Measurements from ENCODE around the gene LASP1.

LASP1 gene

DNA sequence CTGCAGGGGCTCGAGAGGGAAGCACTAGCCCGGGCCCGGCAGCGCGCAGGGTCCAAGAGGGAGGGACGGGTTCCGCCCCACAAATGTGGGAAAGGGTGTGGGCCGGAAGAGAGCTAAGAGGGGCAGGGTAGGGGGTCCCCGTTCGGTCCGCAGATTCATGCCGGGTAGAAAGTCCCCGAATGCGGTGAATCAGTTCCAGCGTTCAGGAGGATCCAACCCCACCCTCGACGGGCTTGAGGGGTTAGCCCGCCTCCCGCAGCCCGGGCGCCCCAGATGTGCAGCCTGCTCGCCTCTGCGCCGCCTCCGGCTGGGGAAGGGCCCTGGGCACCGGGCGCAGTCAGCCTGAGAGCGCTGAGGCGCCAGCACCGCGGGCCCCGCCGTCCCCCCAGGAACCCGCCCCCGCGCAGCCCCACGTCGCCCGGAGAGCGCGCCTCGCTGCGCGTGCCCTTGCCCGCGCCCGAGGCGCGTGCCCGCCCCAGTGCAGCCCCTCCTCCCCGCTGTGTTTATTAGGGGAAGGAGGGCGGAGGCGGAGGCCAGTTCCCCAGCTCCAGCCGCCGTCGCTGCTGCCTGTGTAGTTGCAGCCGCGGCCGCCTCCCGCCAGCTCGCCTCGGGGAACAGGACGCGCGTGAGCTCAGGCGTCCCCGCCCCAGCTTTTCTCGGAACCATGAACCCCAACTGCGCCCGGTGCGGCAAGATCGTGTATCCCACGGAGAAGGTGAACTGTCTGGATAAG, at the start of gene LASP1:
Gene LASP1 (plus strand): TSS at position 533 of the 733 bp plus-strand sequence. CDS start 132 bp downstream, at position 665.
- DNase-seq = peak; percentile 89 to 94
- intact Hi-C loops (cut with DNase I; ENCODE audit: low total_unique reads) = loop anchor here (10.0 kb wide), 1 partner anchor 295 kb away; the partner anchor contains the start of gene ARL5C
- peak within 1 kb of the TSS; percentile 77 to 96 for H3K4me3 ChIP-seq
- no peaks in the 10 kb centered on the region for H3K9me3 ChIP-seq
- no peaks in the 10 kb centered on the region for H3K36me3 ChIP-seq
- peaks cover 5 to 55% (median 39%) of the 10 kb centered on the region in 4 donors for H3K4me1 ChIP-seq
- H3K27me3 ChIP-seq = no peaks in the 10 kb centered on the region
- TF ChIP-seq CTCF (IDR thresholded peaks at IDR 0.05) = no peak
- H3K27ac ChIP-seq = peak within 1 kb of the TSS; percentile 92 to 98

DNA sequence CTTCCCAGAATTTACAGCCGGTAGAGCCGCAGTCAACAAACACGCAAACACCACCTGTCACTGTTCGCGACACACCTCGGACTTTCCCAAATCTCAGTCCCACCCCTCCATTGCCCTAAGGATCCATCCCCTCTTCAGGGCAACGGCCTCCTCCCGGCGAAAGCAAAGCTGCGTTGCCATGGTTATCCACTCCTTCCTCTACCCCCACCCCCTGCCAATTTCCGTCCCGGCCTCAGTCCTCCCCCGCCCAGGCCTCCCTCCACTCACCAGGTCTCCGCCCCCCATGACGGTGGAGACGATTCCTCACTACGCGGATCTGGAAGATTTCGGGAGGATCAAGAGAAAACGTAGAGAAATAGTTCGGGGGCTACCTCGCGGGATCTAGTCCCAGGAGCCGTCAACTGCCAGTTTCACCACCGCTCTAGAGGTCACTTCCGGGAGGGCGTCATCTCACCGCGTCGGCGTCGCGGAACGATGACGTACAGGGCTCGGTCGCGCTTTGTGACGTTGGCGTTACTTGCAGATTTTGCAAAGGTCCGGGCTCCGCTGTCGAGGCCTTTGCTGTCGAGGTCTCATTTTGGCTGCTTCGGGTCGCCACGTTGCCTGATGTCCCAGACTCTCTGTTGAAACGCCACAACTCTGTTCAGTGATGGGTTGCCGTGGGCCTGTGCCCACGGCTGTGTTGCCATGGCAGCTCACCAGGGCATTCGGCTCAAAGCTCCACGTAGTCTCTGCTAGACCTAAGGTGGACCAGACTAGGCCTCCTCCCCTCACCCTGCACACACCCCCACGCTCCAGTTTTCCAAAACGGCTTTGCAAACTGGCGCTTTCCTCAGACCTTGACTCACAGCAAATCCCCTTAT, 44.7 kb upstream of the LASP1 start, which contains the start of gene CWC25:
Gene CWC25 (minus strand): TSS at position 423 of the 863 bp plus-strand sequence. CDS start 138 bp downstream, at position 285.
- H3K4me3 ChIP-seq = peak within 1 kb of the TSS; percentile 72 to 83
- peak in 1 of 2 experiments; percentile 5 for TF ChIP-seq CTCF (IDR thresholded peaks at IDR 0.05)
- intact Hi-C loops (cut with DNase I; ENCODE audit: low total_unique reads) = no loop called here

GRCh38 chr17:38825762-38826247, 44.1 kb upstream of the LASP1 start:
- Histone ChIP-seq H3K36me3 (peaks cover 0 to 13% (median 5%) of the 10 kb centered on the region in 3 donors), H3K4me1 (peaks cover 0 to 22% (median 17%) of the 10 kb centered on the region in 4 donors), H3K27me3 (no peaks in the 10 kb centered on the region), H3K9me3 (no peaks in the 10 kb centered on the region), H3K4me3 (peak overlapping the region; percentile 72 to 83), H3K27ac (peak overlapping the region; percentile 92 to 95)
- intact Hi-C loops (cut with DNase I; ENCODE audit: low total_unique reads) = no loop called here
- TF ChIP-seq CTCF (IDR thresholded peaks at IDR 0.05) = no peak
- no peak for DNase-seq

More for the DNA sequence above, 44.7 kb upstream of the LASP1 start, which contains the start of gene CWC25:
- Histone ChIP-seq H3K36me3 (peaks cover 6 to 20% (median 12%) of the 10 kb centered on the region in 3 donors), H3K27me3 (no peaks in the 10 kb centered on the region), H3K4me1 (peaks cover 0 to 22% (median 17%) of the 10 kb centered on the region in 4 donors), H3K27ac (peak within 1 kb of the TSS; percentile 92 to 95), H3K9me3 (no peaks in the 10 kb centered on the region)
- peak; percentile 93 to 98 for DNase-seq

DNA sequence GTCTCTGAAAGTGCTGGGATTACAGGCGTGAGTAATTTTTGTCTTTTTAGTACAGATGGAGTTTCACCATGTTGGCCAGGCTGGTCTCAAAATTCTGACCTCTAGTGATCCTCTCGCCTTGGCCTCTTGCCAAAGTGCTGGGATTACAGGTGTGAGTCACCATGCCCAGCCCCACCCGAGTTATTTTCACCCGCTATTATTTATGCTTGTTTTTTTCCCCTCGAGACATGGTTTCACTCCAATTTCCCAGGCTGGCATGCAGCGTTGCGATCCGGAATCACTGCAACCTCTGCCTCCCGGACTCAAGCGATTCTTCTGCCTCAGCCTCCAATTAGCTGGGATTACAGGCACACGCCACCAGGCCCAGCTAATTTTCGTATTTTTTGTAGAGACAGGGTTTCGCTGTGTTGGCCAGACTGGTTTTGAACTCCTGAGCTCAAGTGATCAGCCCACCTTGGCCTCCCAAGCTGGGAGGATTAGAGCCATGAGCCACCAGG, 25.5 kb upstream of the LASP1 start:
- no peaks in the 10 kb centered on the region for H3K27me3 ChIP-seq
- peaks cover 0 to 10% (median 0%) of the 10 kb centered on the region in 4 donors for H3K4me1 ChIP-seq
- intact Hi-C loops (cut with DNase I; ENCODE audit: low total_unique reads) = no loop called here
- H3K9me3 ChIP-seq = no peaks in the 10 kb centered on the region
- TF ChIP-seq CTCF (IDR thresholded peaks at IDR 0.05) = no peak
- H3K4me3 ChIP-seq = no peak overlapping the region
- H3K27ac ChIP-seq = peak overlapping the region in 1 of 2 donors; percentile 42
- peaks cover 22 to 35% (median 30%) of the 10 kb centered on the region in 3 donors for H3K36me3 ChIP-seq
- DNase-seq = peak in 1 of 2 donors; percentile 80

DNA sequence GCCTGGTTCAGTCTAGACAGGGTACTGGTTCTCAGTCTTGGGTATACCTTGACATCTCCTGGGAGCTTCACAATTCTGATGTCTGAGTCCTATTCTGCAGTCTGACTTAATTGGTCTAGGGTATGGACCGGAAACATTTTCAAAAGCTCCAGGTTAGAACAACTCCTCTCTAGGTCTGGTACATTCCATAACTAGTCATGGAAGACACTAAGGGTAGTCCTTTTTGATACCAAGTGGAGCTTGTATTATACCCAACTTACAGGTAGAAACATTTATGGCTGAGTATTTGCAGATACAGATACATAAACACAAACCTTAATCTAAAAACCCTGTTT, 21.3 kb upstream of the LASP1 start:
- H3K4me1 ChIP-seq = peaks cover 0 to 35% (median 20%) of the 10 kb centered on the region in 4 donors
- no peaks in the 10 kb centered on the region for H3K27me3 ChIP-seq
- peaks cover 56 to 67% (median 63%) of the 10 kb centered on the region in 3 donors for H3K36me3 ChIP-seq
- no peak for TF ChIP-seq CTCF (IDR thresholded peaks at IDR 0.05)
- intact Hi-C loops (cut with DNase I; ENCODE audit: low total_unique reads) = no loop called here
- no peak overlapping the region for H3K4me3 ChIP-seq
- no peak for DNase-seq
- H3K27ac ChIP-seq = no peak overlapping the region
- H3K9me3 ChIP-seq = no peaks in the 10 kb centered on the region
